D721Med (cell line): Measurements from ENCODE around the gene PANK3.
"Not testable (repeated sequence)": the region's sequence is repeated elsewhere in the genome, so short reads cannot be mapped to it uniquely, and the experiment has no call there.

ENCODE experiments used
- DNase-seq: peaks from one replicate; pipeline ENCODE4 v3.0.0; 2011; ENCODE audit warnings: low spot score; ENCODE audit not compliant: insufficient read length
- FAIRE-seq: peaks from 2 replicates; lab custom pipeline; 2011; peaks lifted over from hg19 to GRCh38; lab: Jason Lieb, UNC
- TF ChIP-seq, protein P1 (sequence below): IDR thresholded peaks from 2 replicates; pipeline ENCODE4 v1.5.1; 2012; ENCODE audit warnings: mild to moderate bottlenecking, control low read depth; ENCODE audit not compliant: insufficient read depth; ENCODE audit errors: missing control alignments

The PANK3 gene

GRCh38 chr5:168596927-168597326, 17.8 kb upstream of the PANK3 start:
- DNase-seq (no peak), FAIRE-seq (no peak)
- TF ChIP-seq, protein P1, sequence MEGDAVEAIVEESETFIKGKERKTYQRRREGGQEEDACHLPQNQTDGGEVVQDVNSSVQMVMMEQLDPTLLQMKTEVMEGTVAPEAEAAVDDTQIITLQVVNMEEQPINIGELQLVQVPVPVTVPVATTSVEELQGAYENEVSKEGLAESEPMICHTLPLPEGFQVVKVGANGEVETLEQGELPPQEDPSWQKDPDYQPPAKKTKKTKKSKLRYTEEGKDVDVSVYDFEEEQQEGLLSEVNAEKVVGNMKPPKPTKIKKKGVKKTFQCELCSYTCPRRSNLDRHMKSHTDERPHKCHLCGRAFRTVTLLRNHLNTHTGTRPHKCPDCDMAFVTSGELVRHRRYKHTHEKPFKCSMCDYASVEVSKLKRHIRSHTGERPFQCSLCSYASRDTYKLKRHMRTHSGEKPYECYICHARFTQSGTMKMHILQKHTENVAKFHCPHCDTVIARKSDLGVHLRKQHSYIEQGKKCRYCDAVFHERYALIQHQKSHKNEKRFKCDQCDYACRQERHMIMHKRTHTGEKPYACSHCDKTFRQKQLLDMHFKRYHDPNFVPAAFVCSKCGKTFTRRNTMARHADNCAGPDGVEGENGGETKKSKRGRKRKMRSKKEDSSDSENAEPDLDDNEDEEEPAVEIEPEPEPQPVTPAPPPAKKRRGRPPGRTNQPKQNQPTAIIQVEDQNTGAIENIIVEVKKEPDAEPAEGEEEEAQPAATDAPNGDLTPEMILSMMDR: no peak

DNA sequence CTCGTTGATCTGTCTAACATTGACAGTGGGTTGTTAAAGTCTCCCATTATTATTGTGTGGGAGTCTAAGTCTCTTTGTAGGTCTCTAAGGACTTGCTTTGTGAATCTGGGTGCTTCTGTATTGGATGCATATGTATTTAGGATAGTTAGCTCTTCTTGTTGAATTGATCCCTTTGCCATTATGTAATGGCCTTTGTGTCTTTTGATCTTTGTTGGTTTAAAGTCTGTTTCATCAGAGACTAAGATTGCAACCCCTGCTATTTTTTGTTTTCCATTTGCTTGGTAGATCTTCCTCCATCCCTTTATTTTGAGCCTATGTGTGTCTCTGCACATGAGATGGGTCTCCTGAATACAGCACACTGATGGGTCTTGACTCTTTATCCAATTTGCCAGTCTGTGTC, 17.0 kb upstream of the PANK3 start:
- not testable (repeated sequence) for FAIRE-seq, DNase-seq

DNA sequence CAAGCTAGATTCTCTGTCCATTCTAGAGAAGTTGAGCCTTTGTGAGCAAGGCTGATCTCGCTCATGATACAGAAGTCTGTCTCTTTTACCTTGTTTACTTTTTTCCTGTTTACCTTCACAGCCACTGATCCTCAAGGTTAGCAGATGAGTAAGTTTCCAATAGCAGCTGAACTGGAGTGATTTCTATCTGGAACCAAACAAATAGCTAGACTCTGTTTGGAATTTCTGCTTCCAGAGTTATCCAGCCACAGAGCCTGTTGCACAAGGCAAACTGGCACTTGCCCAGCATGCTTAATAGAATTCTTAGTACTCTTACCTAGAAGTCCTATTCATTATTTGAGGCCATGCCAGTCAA, 12.8 kb upstream of the PANK3 start:
- FAIRE-seq (no peak), DNase-seq (no peak)
- TF ChIP-seq, protein P1: no peak

- FAIRE-seq (no peak), DNase-seq (no peak)
- TF ChIP-seq, protein P1: no peak
These were observed 12.3 kb upstream of the PANK3 start for GRCh38 chr5:168591302-168592013.

DNA sequence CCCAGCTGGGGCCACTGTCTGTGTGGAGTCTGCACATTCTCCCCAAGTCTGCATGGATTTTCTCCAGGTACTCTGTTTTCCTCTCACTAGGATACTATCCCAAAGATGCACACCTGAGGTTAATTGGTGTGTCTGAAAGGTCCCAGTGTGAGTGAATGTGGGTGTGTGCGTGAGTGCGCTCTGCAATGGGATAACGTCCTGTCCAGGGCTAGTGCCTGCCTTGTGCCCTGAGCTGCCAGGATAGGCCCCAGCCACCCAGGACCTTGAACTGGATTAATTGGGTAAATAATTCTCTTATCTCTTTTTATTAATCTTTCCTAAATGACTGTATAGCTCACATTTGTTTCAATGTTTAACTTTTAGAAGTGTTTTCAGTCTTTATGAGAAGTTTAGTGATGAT, 11.5 kb upstream of the PANK3 start:
- DNase-seq: no peak
- FAIRE-seq: no peak
- TF ChIP-seq, protein P1: no peak

- TF ChIP-seq, protein P1: no peak
- DNase-seq (no peak), FAIRE-seq (no peak)
These were observed 8.8 kb upstream of the PANK3 start for GRCh38 chr5:168587987-168588386.

GRCh38 chr5:168585119-168585856, 6.1 kb upstream of the PANK3 start:
- DNase-seq (no peak), FAIRE-seq (no peak)
- TF ChIP-seq, protein P1: no peak
